HFFc6 (cell line): ENCODE measurements around the gene KCNQ1. TPM values are rescaled to one million over a fixed set of nuclear protein-coding genes. Genes with fewer than 3 reads are reported as not detected.

Experiments used
- DNase-seq: peaks from one replicate; pipeline ENCODE4 v3.0.0-alpha.2; 2018
- H3K27ac Mint-ChIP-seq: 2 replicates; pipeline ENCODE4 v1.8.0; 2020; ENCODE audit warnings: mild to moderate bottlenecking, mixed read lengths
- H3K27me3 Mint-ChIP-seq: 2 replicates; pipeline ENCODE4 v1.8.0; 2021; ENCODE audit warnings: mild to moderate bottlenecking, moderate library complexity, mixed read lengths; ENCODE audit not compliant: insufficient read depth
- H3K36me3 Mint-ChIP-seq: 2 replicates; pipeline ENCODE4 v1.8.0; 2021; ENCODE audit warnings: low read depth, mixed read lengths
- H3K4me1 Mint-ChIP-seq: 2 replicates; pipeline ENCODE4 v1.8.0; 2020; ENCODE audit warnings: low read depth, mixed read lengths
- H3K4me3 Mint-ChIP-seq: 2 replicates; pipeline ENCODE4 v1.8.0; 2020; ENCODE audit warnings: mild to moderate bottlenecking, moderate library complexity, mixed read lengths
- H3K9me3 Mint-ChIP-seq: 2 replicates; pipeline ENCODE4 v1.8.0; 2020; ENCODE audit warnings: mild to moderate bottlenecking, mixed read lengths
- CTCF ChIP-seq: fragments of 200-600 bp; sonication (generic); IDR thresholded peaks from 2 replicates; pipeline ENCODE4 v1.5.0; 2021; ENCODE audit warnings: antibody characterized with exemption, mild to moderate bottlenecking
- total RNA-seq, 6 experiments: library from RNA; stranded (reverse); fragmentation: NEBNext Ultra II Directional; extraction: Animal tissue kit (Norgen Biotek cat#: 25700); gene quantifications; 2 replicates in 1 of 6; 3 replicates in 5 of 6; pipeline ENCODE4 v1.2.3, GENCODE V29; 2021

KCNQ1 gene
- total RNA-seq, 6 experiments from 2014 or later = not detected

GRCh38 chr11:2801711-2802388 is 357.0 kb downstream of the KCNQ1 start:
- Mint-ChIP-seq H3K36me3 (no peaks in the 10 kb centered on the region), H3K9me3 (peaks cover 9% of the 10 kb centered on the region; the same call in 1 of the 2 replicates), H3K27me3 (peaks cover 54% of the 10 kb centered on the region), H3K4me3 (no peak overlapping the region), H3K27ac (no peak overlapping the region), H3K4me1 (no peaks in the 10 kb centered on the region)
- no peak for DNase-seq
- TF ChIP-seq CTCF = no peak

- no peaks in the 10 kb centered on the region for H3K4me1 Mint-ChIP-seq
- H3K4me3 Mint-ChIP-seq = no peak overlapping the region
- no peak for DNase-seq
- no peaks in the 10 kb centered on the region for H3K36me3 Mint-ChIP-seq
- peaks cover 9% of the 10 kb centered on the region; the same call in 1 of the 2 replicates for H3K9me3 Mint-ChIP-seq
- H3K27me3 Mint-ChIP-seq = peaks cover 50% of the 10 kb centered on the region
- no peak for TF ChIP-seq CTCF
- H3K27ac Mint-ChIP-seq = no peak overlapping the region
Measured at GRCh38 chr11:2802389-2803185, 357.8 kb downstream of the KCNQ1 start.

- TF ChIP-seq CTCF = no peak
- no peak overlapping the region for H3K4me3 Mint-ChIP-seq
- H3K4me1 Mint-ChIP-seq = no peaks in the 10 kb centered on the region
- no peak for DNase-seq
- no peak overlapping the region for H3K27ac Mint-ChIP-seq
- no peaks in the 10 kb centered on the region for H3K36me3 Mint-ChIP-seq
- H3K9me3 Mint-ChIP-seq = peaks cover 9% of the 10 kb centered on the region; the same call in 1 of the 2 replicates
- peaks cover 47% of the 10 kb centered on the region for H3K27me3 Mint-ChIP-seq
Measured at GRCh38 chr11:2803186-2804091, 358.6 kb downstream of the KCNQ1 start.

GRCh38 chr11:2804189-2804588 is 359.4 kb downstream of the KCNQ1 start:
- H3K27ac Mint-ChIP-seq = no peak overlapping the region

More at GRCh38 chr11:2804189-2804588, 359.4 kb downstream of the KCNQ1 start:
- Mint-ChIP-seq H3K36me3 (no peaks in the 10 kb centered on the region), H3K4me1 (no peaks in the 10 kb centered on the region), H3K27me3 (peaks cover 45% of the 10 kb centered on the region), H3K9me3 (peaks cover 3% of the 10 kb centered on the region; the same call in 1 of the 2 replicates), H3K4me3 (no peak overlapping the region)
- no peak for DNase-seq
- no peak for TF ChIP-seq CTCF
